ENCODE measurements around the gene SRPX2.
A peak's percentile ranks its signal among the peaks of the same experiment; 100 is the strongest.

SRPX2 gene

DNA sequence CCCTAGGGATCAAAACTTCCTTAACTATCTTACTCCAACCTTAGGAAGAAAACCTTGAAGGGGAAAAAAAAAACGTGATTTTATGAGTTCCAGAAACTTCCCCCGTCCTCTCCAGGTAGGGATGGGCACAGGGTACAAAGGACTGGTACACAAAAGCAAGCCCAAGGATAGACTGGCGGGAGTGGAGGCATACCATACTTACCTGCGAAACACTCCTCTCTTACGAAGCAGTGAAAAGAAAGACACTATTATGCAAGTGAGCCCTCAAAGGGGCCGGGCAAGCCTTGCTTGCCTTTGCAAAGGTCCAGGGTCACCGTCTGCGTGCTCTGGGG, 8.0 kb upstream of the SRPX2 start:
- Histone ChIP-seq H3K9ac (ENCODE audit: low read length) (peak overlapping the region; percentile 74), H3K36me3 (ENCODE audit: control insufficient read depth, insufficient read depth, low read length) (no peaks in the 10 kb centered on the region), H3K27me3 (ENCODE audit: control insufficient read depth, insufficient read depth, low read length) (no peaks in the 10 kb centered on the region), H3K4me1 (ENCODE audit: control insufficient read depth, insufficient read depth, low read length) (no peaks in the 10 kb centered on the region), H3K4me3 (ENCODE audit: low read length) (peak overlapping the region; percentile 31), H3K9me3 (ENCODE audit: control insufficient read depth, low read length) (no peaks in the 10 kb centered on the region)

DNA sequence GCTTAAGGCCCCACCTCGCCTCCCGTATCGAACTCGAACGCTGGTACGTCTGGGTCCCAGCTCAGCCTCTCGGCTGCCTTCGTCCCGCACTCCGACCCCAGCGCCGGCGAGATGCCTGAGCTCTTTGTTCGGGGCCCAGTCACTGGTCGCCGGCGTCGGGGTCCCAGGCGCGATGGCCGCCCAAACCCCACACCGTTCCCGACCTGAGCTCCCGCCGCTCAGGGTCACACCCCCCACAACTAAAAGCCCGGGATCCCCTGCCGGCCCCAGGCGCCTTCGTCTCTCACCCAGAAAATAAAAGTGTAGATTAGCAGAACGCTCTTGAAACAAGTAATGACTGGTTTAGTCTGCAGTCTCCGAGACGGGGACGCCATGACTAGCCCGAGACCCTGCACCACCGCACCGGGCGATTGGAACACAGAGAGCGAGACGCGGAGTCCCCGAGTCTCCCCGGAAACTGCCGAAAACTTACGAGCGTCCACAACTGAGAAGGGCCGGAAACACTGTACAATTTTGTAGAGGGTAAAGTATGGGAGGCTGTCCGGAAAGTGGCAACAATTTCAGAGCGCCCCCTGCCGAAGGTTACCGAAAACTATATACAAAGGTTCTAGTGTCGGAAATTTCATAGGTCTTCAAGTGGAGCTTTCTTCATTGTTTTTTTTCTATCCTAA, 7.5 kb upstream of the SRPX2 start, which contains the start of gene TSPAN6:
Gene TSPAN6 (minus strand): TSS at position 486 of the 671 bp plus-strand sequence. CDS start 112 bp downstream, at position 374.
- H3K9ac ChIP-seq (ENCODE audit: low read length): peak within 1 kb of the TSS; percentile 74
- H3K27me3 ChIP-seq (ENCODE audit: control insufficient read depth, insufficient read depth, low read length): no peaks in the 10 kb centered on the region
- H3K36me3 ChIP-seq (ENCODE audit: control insufficient read depth, insufficient read depth, low read length): no peaks in the 10 kb centered on the region
- no peaks in the 10 kb centered on the region for H3K9me3 ChIP-seq (ENCODE audit: control insufficient read depth, low read length)
- no peaks in the 10 kb centered on the region for H3K4me1 ChIP-seq (ENCODE audit: control insufficient read depth, insufficient read depth, low read length)
- H3K4me3 ChIP-seq (ENCODE audit: low read length): peak within 1 kb of the TSS; percentile 31

DNA sequence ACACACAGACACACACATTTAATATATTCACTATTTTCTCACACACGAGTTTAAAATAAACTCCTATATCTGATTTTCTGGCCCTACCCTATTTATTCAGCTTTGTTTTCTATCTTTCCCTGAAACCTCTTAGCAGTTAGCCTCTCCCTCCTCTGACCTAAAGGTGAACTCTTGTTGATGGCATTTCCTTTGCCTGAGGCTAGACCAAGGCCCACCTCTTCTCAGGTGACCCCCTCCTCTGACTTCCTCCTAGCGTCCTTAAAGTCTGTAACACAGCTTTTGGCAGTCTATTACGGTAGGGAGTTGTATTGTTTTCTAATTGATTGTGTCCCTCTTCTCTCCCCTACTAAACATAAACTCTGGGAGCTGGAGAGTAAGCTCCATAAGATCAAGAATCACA, 1.7 kb upstream of the SRPX2 start:
- H3K4me1 ChIP-seq (ENCODE audit: control insufficient read depth, insufficient read depth, low read length): peaks cover 12% of the 10 kb centered on the region
- no peak overlapping the region for H3K4me3 ChIP-seq (ENCODE audit: low read length)
- no peaks in the 10 kb centered on the region for H3K27me3 ChIP-seq (ENCODE audit: control insufficient read depth, insufficient read depth, low read length)
- H3K9ac ChIP-seq (ENCODE audit: low read length): no peak overlapping the region
- H3K36me3 ChIP-seq (ENCODE audit: control insufficient read depth, insufficient read depth, low read length): no peaks in the 10 kb centered on the region
- H3K9me3 ChIP-seq (ENCODE audit: control insufficient read depth, low read length): no peaks in the 10 kb centered on the region

DNA sequence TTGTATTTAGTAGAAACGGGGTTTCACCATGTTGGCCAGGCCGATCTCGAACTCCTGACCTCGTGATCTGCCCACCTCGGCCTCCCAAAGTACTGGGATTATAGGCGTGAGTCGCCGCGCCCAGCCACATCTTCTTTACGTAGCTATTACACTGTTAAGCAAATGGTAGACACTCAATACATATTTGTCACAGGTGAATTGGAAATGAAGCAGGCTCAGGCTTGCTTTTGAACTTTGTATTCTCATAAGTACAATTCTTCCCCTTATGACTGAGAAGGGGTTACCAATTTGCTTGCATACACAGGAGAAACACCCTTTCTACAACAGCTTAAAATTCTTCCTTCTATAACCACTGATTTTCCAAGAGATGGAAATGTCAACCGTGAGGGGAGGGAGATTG, 787 bp upstream of the SRPX2 start:
- no peak overlapping the region for H3K9ac ChIP-seq (ENCODE audit: low read length)
- no peaks in the 10 kb centered on the region for H3K27me3 ChIP-seq (ENCODE audit: control insufficient read depth, insufficient read depth, low read length)

DNA sequence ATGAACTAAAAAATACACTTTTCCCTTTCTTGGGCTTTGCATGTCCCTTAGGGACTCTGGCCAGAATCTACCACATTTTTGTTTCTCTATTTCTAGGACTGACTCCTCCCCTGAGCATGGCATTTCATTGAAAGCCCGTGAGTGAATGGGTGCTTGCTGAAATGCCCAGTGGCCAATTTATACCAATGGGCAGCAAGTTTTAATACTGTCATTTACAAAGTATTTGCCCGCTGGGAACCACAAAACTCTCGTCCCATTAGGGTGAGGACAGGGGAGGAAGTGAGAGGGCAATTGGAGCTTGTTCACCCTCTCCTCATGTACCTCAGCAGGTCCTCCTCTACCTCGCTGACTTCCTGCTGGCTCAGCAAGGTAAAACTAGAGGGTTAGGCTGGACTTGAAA, 1.1 kb downstream of the SRPX2 start:
- Histone ChIP-seq H3K27me3 (ENCODE audit: control insufficient read depth, insufficient read depth, low read length) (no peaks in the 10 kb centered on the region), H3K4me1 (ENCODE audit: control insufficient read depth, insufficient read depth, low read length) (peaks cover 20% of the 10 kb centered on the region), H3K9me3 (ENCODE audit: control insufficient read depth, low read length) (no peaks in the 10 kb centered on the region), H3K36me3 (ENCODE audit: control insufficient read depth, insufficient read depth, low read length) (no peaks in the 10 kb centered on the region), H3K9ac (ENCODE audit: low read length) (no peak overlapping the region), H3K4me3 (ENCODE audit: low read length) (no peak overlapping the region)

More for the DNA sequence above, 787 bp upstream of the SRPX2 start:
- H3K36me3 ChIP-seq (ENCODE audit: control insufficient read depth, insufficient read depth, low read length): no peaks in the 10 kb centered on the region
- no peaks in the 10 kb centered on the region for H3K9me3 ChIP-seq (ENCODE audit: control insufficient read depth, low read length)
- H3K4me3 ChIP-seq (ENCODE audit: low read length): no peak overlapping the region
- peaks cover 12% of the 10 kb centered on the region for H3K4me1 ChIP-seq (ENCODE audit: control insufficient read depth, insufficient read depth, low read length)

DNA sequence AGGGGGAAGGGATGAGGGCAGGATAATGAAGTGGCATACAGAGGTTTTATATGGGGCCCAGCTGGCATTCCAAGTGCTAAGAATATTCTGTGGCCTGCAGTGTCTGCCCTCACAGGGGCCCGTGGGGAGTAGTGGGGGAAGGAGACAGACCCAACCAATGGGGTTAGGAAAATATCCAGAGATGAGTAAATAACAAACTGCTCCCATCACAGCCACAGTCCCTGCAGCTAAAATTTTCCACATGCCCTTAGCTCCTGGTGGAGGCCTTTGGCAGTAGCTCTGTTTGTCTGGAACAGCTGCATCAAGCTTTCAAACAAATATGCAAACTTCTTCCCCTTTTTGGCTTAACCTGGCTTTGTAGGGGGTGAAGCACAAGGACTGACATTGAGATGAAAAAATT, 3.1 kb downstream of the SRPX2 start:
- Histone ChIP-seq H3K9ac (ENCODE audit: low read length) (no peak overlapping the region), H3K27me3 (ENCODE audit: control insufficient read depth, insufficient read depth, low read length) (no peaks in the 10 kb centered on the region), H3K36me3 (ENCODE audit: control insufficient read depth, insufficient read depth, low read length) (no peaks in the 10 kb centered on the region), H3K4me3 (ENCODE audit: low read length) (no peak overlapping the region), H3K9me3 (ENCODE audit: control insufficient read depth, low read length) (no peaks in the 10 kb centered on the region), H3K4me1 (ENCODE audit: control insufficient read depth, insufficient read depth, low read length) (peaks cover 25% of the 10 kb centered on the region)

DNA sequence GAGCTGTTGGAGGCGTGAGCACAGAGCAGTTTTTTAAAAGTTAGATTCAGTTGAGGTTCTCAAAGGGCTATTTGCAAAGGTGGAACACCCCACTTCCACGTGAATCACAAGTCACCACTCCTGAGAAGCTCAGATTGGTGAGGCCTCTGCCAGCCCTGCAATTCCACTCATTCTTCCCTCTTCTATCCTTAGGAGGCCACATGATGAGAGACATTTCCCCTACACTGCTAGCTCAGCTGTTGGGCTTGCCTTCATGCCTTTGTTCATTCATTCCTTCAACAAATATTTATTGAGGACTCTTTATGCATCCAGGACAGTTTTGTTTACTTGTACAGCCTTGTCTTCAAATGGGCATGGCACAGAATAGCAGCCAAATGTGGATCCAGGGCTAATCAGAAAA, 3.7 kb downstream of the SRPX2 start:
- no peak overlapping the region for H3K4me3 ChIP-seq (ENCODE audit: low read length)
- H3K36me3 ChIP-seq (ENCODE audit: control insufficient read depth, insufficient read depth, low read length): no peaks in the 10 kb centered on the region
- peaks cover 21% of the 10 kb centered on the region for H3K4me1 ChIP-seq (ENCODE audit: control insufficient read depth, insufficient read depth, low read length)
- H3K9me3 ChIP-seq (ENCODE audit: control insufficient read depth, low read length): no peaks in the 10 kb centered on the region
- H3K27me3 ChIP-seq (ENCODE audit: control insufficient read depth, insufficient read depth, low read length): no peaks in the 10 kb centered on the region
- H3K9ac ChIP-seq (ENCODE audit: low read length): no peak overlapping the region

DNA sequence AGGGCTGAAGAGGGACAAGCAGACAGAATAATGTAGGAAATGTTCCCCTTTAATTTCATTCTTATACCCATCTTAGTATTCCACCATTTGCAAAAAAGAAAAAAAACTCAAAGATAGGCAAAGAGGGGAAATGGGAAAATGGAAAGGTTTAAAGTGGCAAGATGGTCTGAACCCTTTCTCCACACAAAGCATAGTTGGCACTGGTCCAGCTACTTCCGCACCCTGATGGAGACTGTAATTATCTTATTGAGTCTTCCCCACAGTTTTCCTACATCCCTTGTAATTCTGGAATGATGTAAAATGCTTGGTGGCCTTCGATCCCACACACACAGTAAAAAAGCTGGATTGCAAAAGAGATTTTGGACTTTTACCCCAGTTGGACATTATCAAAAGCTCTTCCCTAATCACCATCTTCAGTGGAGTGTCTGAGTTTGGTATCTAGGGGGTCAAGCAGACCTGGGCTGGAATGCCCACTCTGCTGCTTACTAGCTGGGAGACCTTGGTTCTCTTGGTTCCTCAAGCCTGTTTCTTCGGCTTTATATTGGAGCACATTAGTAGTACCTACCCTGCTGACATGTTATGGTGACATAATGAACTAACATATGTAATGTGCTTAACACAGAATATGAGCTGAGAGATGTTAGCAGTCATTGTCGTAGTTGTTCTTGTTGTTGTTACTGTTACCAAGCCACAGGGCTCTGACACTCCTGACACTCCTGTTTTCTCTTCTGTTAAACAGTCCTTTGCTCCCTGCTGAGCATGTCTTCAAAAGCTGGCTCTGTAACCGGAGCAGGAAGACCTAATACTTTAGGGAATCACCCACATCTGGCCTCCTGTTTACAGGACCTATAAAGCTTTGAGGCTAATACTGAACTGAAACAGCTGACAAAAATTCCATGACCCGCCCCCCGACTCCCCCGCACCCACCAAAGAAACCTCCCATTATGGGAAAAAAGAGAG, 4.7 kb downstream of the SRPX2 start:
- Histone ChIP-seq H3K9ac (ENCODE audit: low read length) (no peak overlapping the region), H3K36me3 (ENCODE audit: control insufficient read depth, insufficient read depth, low read length) (no peaks in the 10 kb centered on the region), H3K9me3 (ENCODE audit: control insufficient read depth, low read length) (no peaks in the 10 kb centered on the region), H3K27me3 (ENCODE audit: control insufficient read depth, insufficient read depth, low read length) (no peaks in the 10 kb centered on the region), H3K4me1 (ENCODE audit: control insufficient read depth, insufficient read depth, low read length) (peaks cover 20% of the 10 kb centered on the region), H3K4me3 (ENCODE audit: low read length) (no peak overlapping the region)

DNA sequence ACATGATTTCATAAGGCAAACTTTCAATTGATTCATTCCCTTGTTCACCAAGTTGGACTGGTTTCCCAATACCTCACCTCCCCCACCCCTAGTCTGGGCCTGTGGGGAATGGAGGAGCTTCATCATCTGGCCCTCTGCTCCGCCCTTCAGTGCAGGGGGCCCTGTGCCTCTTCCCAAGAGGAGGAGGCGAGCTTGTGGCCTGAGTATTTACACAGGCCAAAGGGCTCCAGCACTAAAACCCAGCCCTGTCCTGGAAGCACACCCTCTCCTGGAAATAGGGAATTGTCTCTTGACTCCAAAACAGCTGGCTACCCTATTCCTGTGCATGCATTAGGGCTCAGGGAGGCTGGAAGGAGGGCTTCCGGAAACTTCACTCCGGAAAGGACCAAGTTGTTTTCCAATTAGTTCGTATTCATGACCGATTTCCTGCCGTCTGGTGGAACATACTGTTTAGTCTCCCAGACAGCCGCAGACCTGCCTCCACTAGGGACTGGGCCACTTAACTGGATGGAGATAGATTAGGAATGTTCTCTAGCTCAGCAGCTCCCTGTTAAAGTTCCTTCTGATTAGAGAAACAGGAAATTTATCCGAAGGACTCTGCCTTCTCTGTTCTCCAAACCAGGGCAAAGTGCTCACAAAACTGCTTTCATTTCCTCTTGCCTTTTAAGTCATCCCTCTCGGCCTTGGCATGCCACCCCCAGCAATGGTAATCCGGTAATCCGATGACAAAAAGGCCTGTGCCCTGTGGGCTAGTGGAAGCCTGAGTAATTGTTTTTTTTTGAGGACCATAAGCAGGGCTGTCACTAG, 5.8 kb downstream of the SRPX2 start:
- no peak overlapping the region for H3K4me3 ChIP-seq (ENCODE audit: low read length)
- H3K36me3 ChIP-seq (ENCODE audit: control insufficient read depth, insufficient read depth, low read length): no peaks in the 10 kb centered on the region
- H3K9ac ChIP-seq (ENCODE audit: low read length): no peak overlapping the region
- H3K4me1 ChIP-seq (ENCODE audit: control insufficient read depth, insufficient read depth, low read length): peaks cover 13% of the 10 kb centered on the region
- H3K27me3 ChIP-seq (ENCODE audit: control insufficient read depth, insufficient read depth, low read length): no peaks in the 10 kb centered on the region
- no peaks in the 10 kb centered on the region for H3K9me3 ChIP-seq (ENCODE audit: control insufficient read depth, low read length)

DNA sequence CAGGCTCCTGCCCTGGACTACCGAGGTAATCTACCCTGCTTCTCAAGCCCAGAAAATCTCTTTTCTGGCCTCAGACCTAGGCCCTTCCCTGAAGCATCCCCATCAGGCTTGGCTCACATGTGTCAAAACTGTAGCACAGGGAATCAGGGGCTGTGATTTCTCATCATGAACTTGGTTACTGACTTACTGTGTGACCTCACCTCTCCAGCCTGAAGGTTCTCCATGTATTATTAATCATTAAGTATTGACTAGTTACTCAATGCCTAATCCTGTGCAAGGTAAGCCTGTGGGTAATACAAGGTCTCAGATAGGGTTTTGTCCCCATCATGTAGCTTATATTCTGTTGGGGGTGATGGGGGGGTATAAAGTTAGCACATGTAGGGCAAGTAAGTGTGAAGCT, 6.8 kb downstream of the SRPX2 start:
- Histone ChIP-seq H3K4me1 (ENCODE audit: control insufficient read depth, insufficient read depth, low read length) (peaks cover 13% of the 10 kb centered on the region), H3K27me3 (ENCODE audit: control insufficient read depth, insufficient read depth, low read length) (no peaks in the 10 kb centered on the region), H3K36me3 (ENCODE audit: control insufficient read depth, insufficient read depth, low read length) (no peaks in the 10 kb centered on the region), H3K9me3 (ENCODE audit: control insufficient read depth, low read length) (no peaks in the 10 kb centered on the region), H3K4me3 (ENCODE audit: low read length) (no peak overlapping the region), H3K9ac (ENCODE audit: low read length) (no peak overlapping the region)

DNA sequence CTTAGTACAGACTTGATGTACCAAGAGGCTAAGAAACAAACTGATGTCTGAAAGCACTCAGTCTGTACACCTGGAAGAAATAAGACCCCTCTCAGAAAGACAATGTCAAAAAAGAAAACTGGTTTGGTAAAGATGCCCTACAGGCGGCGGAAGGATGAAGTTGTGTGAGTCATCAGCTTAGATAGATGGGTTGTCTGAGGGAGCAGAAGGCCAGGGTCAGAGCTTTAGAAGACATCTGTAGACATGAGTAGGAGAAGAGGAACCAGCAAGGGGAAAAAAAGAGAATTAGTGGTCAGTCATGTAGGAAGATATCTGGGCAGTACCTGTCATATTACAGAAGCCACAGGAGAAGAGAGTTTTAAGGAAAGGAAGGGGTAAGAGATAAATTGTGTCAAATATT, 8.3 kb downstream of the SRPX2 start:
- H3K36me3 ChIP-seq (ENCODE audit: control insufficient read depth, insufficient read depth, low read length): no peaks in the 10 kb centered on the region
- no peaks in the 10 kb centered on the region for H3K9me3 ChIP-seq (ENCODE audit: control insufficient read depth, low read length)
- peaks cover 13% of the 10 kb centered on the region for H3K4me1 ChIP-seq (ENCODE audit: control insufficient read depth, insufficient read depth, low read length)

DNA sequence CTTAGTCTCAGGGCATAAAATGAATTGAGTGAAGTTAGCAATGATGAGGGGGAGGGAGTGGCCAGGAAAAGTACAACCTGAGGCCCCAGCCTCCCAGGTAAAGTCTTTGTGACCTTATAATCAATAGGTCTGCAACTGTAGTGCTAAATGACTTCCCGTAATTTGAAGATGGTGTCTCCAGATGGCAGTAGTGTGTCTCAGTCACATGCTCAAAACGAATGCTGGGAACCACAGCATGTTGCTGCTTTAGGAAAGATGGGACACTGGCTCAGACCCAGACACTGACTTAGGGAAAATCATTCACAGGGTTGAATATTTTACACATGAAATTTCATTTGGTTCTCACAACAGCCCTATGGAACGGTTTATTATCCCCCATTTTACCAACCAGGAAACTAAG, 10.3 kb downstream of the SRPX2 start:
- peaks cover 13% of the 10 kb centered on the region for H3K4me1 ChIP-seq (ENCODE audit: control insufficient read depth, insufficient read depth, low read length)
- no peak overlapping the region for H3K4me3 ChIP-seq (ENCODE audit: low read length)
- H3K27me3 ChIP-seq (ENCODE audit: control insufficient read depth, insufficient read depth, low read length): no peaks in the 10 kb centered on the region
- H3K36me3 ChIP-seq (ENCODE audit: control insufficient read depth, insufficient read depth, low read length): no peaks in the 10 kb centered on the region
- no peak overlapping the region for H3K9ac ChIP-seq (ENCODE audit: low read length)
- H3K9me3 ChIP-seq (ENCODE audit: control insufficient read depth, low read length): no peaks in the 10 kb centered on the region

More for the DNA sequence above, 8.3 kb downstream of the SRPX2 start:
- Histone ChIP-seq H3K27me3 (ENCODE audit: control insufficient read depth, insufficient read depth, low read length) (no peaks in the 10 kb centered on the region), H3K9ac (ENCODE audit: low read length) (no peak overlapping the region), H3K4me3 (ENCODE audit: low read length) (no peak overlapping the region)
